Activated CD4-positive, alpha-beta T cell treated with anti-CD3 and anti-CD28 coated beads, Interleukin-2, Interleukin-4, amounts not matched to agents 100 ng/mL and 50 ng/mL, durations not matched to agents 16 hours and 8 hours (primary cell): ENCODE measurements around the gene DNASE1L2.

ENCODE experiments used
- DNase-seq: peaks from one replicate; pipeline ENCODE4 v3.0.0-alpha.2; 2020; ENCODE audit warnings: low spot score

DNASE1L2 gene

GRCh38 chr16:2270588-2271470 lies 34.6 kb downstream of the DNASE1L2 start:
- no peak for DNase-seq

GRCh38 chr16:2271848-2272461 lies 35.7 kb downstream of the DNASE1L2 start:
- no peak for DNase-seq

GRCh38 chr16:2273484-2273883 lies 37.2 kb downstream of the DNASE1L2 start:
- DNase-seq: no peak

GRCh38 chr16:2273931-2274330 lies 37.7 kb downstream of the DNASE1L2 start:
- DNase-seq: no peak

- no peak for DNase-seq
These were observed 39.5 kb downstream of the DNASE1L2 start for GRCh38 chr16:2275476-2276367.

- DNase-seq: no peak
These were observed 40.3 kb downstream of the DNASE1L2 start for GRCh38 chr16:2276368-2277195.

GRCh38 chr16:2277466-2278271 lies 41.4 kb downstream of the DNASE1L2 start:
- no peak for DNase-seq

GRCh38 chr16:2278272-2278608 lies 42.0 kb downstream of the DNASE1L2 start:
- DNase-seq: no peak

GRCh38 chr16:2278956-2279800 lies 42.9 kb downstream of the DNASE1L2 start:
- no peak for DNase-seq

- DNase-seq: no peak
These were observed 44.2 kb downstream of the DNASE1L2 start for GRCh38 chr16:2280461-2280860.

GRCh38 chr16:2280981-2281542 lies 44.8 kb downstream of the DNASE1L2 start:
- no peak for DNase-seq

- DNase-seq: no peak
These were observed 46.0 kb downstream of the DNASE1L2 start for GRCh38 chr16:2282262-2282661.

- no peak for DNase-seq
These were observed 46.8 kb downstream of the DNASE1L2 start for GRCh38 chr16:2282866-2283555.

GRCh38 chr16:2284001-2284770 lies 47.9 kb downstream of the DNASE1L2 start:
- no peak for DNase-seq

- no peak for DNase-seq
These were observed 48.7 kb downstream of the DNASE1L2 start for GRCh38 chr16:2284797-2285576.

- DNase-seq: no peak
These were observed 49.5 kb downstream of the DNASE1L2 start for GRCh38 chr16:2285731-2286191.

GRCh38 chr16:2286550-2286949 lies 50.3 kb downstream of the DNASE1L2 start:
- DNase-seq: no peak
